Small intestine (tissue), 7 donors: ENCODE results near the gene RIPOR1. TPM values are rescaled to one million over a fixed set of nuclear protein-coding genes. Genes with fewer than 3 reads are reported as not detected.
A peak's percentile ranks its signal among the peaks of the same experiment; 100 is the strongest.
"Not testable (repeated sequence)": the region's sequence is repeated elsewhere in the genome, so short reads cannot be mapped to it uniquely, and the experiment has no call there.

Source experiments
- DNase-seq, 2 donors: peaks; one replicate each; pipeline versions ENCODE4 v3.0.0 to v3.0.0-alpha.2; 2013
- FAIRE-seq: peaks from 2 replicates; lab custom pipeline; 2012; peaks lifted over from hg19 to GRCh38; lab: Jason Lieb, UNC
- H3K27ac ChIP-seq, 3 donors: one replicate each; pipeline ENCODE4 v1.5.1; 2013; ENCODE audit warnings: low read length in 2 of 3, mild to moderate bottlenecking in 2 of 3, control low read depth in 1 of 3, inconsistent platforms in 1 of 3, low read depth in 1 of 3, moderate library complexity in 1 of 3
- H3K27me3 ChIP-seq, 3 donors: one replicate each; pipeline ENCODE4 v1.6.1; 2013; ENCODE audit warnings: low read length in 3 of 3, inconsistent platforms in 1 of 3; ENCODE audit not compliant: control insufficient read depth in 3 of 3, insufficient read depth in 3 of 3
- H3K36me3 ChIP-seq, 3 donors: one replicate each; pipeline ENCODE4 v1.6.1; 2013; ENCODE audit warnings: low read length in 3 of 3, inconsistent platforms in 1 of 3, low read depth in 1 of 3, mild to moderate bottlenecking in 1 of 3, moderate library complexity in 1 of 3; ENCODE audit not compliant: control insufficient read depth in 3 of 3, insufficient read depth in 2 of 3
- H3K4me1 ChIP-seq, 3 donors: one replicate each; pipeline ENCODE4 v1.6.1; 2013; ENCODE audit warnings: low read length in 2 of 3, inconsistent platforms in 1 of 3, low read depth in 1 of 3, mild to moderate bottlenecking in 1 of 3, moderate library complexity in 1 of 3; ENCODE audit not compliant: control insufficient read depth in 3 of 3, insufficient read depth in 2 of 3
- H3K4me3 ChIP-seq, 3 donors: one replicate each; pipeline ENCODE4 v1.5.1; 2013; ENCODE audit warnings: low read length in 3 of 3, control low read depth in 1 of 3, inconsistent platforms in 1 of 3, low read depth in 1 of 3, mild to moderate bottlenecking in 1 of 3, moderate library complexity in 1 of 3
- H3K9me3 ChIP-seq, 2 donors: one replicate each; pipeline ENCODE4 v1.6.1; 2013; ENCODE audit warnings: low read depth in 1 of 2, low read length in 1 of 2; ENCODE audit not compliant: control insufficient read depth in 2 of 2, insufficient read depth in 1 of 2
- WGBS, 3 donors: extraction: QIAGEN DNeasy Blood & Tissue Kit; methylation state at CpG; one replicate each; pipeline ENCODE4 v1.1.7; 2013; 5-methylcytosine and 5-hydroxymethylcytosine counted together
- polyA plus RNA-seq, 4 donors: library from polyadenylated mRNA; stranded (reverse) in 3 of 4; unstranded in 1 of 4; fragments of 200-250 nt in 3 of 4; fragments of 120-200 nt in 1 of 4; gene quantifications; one replicate each; pipeline versions ENCODE4 v1.2.1 to v1.2.3, GENCODE V29; 2013
- donor health status: healthy with polysubstance abuse.
- donor health status: control.
- donor health status: control.
- donor health status: Bipolar disorder and iron deficiency.
- donor health status: healthy.

RIPOR1 gene
- polyA plus RNA-seq, 4 donors: 2.9 to 19.1 (median 10.9) TPM

- no peak for FAIRE-seq
- Histone ChIP-seq H3K9me3 (no peaks in the 10 kb centered on the region), H3K36me3 (no peaks in the 10 kb centered on the region), H3K4me3 (no peak overlapping the region), H3K4me1 (peaks cover 0 to 14% (median 2%) of the 10 kb centered on the region in 3 donors), H3K27ac (peak overlapping the region in 1 of 3 donors; percentile 87), H3K27me3 (peaks cover 0 to 80% (median 4%) of the 10 kb centered on the region in 3 donors)
- DNase-seq: no peak
- 66 to 88% (median 70%) methylated on average over 4 of the region's 4 CpGs for WGBS, 3 donors
These were observed 2.6 kb downstream of the RIPOR1 start for GRCh38 chr16:67531247-67531646.

DNA sequence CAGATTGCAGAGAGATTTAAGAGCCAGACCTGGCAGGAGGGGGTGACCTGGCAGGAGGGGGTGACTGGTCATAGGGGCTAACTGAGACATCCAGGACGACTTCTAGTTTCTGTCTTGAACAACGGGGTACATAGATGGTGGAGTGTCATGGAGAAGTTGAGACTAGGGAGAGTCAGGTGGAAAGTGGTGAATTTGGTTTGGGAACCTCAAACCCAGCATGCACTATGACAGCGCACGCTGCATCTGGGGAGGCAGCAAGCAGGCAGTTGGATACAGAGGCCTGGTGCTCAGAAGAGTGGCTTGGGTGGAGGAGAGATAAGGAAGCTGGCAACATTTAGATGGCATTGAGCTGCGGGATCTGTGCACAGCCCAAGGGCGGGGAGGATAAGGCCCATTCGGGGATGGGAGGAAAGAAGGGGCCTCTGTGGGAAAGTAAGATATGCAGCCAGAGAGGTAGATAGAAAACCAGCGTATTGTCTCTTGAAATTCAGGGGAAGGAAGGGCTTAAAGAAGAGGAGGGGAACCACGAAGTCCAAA lies 4.5 kb downstream of the RIPOR1 start:
- H3K9me3 ChIP-seq: peaks cover 0 to 2% of the 10 kb centered on the region in 2 donors

GRCh38 chr16:67533987-67534386 lies 5.4 kb downstream of the RIPOR1 start:
- DNase-seq, H3K27ac ChIP-seq, H3K4me3 ChIP-seq, FAIRE-seq, H3K36me3 ChIP-seq, H3K9me3 ChIP-seq: not testable (repeated sequence)
- 78 to 89% (median 79%) methylated on average over 6 of the region's 6 CpGs for WGBS, 3 donors
- H3K27me3 ChIP-seq: peaks cover 0 to 89% (median 4%) of the 10 kb centered on the region in 3 donors
- H3K4me1 ChIP-seq: peaks cover 0 to 27% (median 2%) of the 10 kb centered on the region in 3 donors

More for the DNA sequence above, 4.5 kb downstream of the RIPOR1 start:
- Histone ChIP-seq H3K27ac (no peak overlapping the region), H3K4me3 (no peak overlapping the region), H3K27me3 (peaks cover 0 to 86% (median 4%) of the 10 kb centered on the region in 3 donors), H3K36me3 (no peaks in the 10 kb centered on the region), H3K4me1 (peaks cover 0 to 18% (median 2%) of the 10 kb centered on the region in 3 donors)
- FAIRE-seq (no peak), DNase-seq (no peak)
- 51 to 72% (median 56%) methylated on average over 9 of the region's 9 CpGs for WGBS, 3 donors

GRCh38 chr16:67534431-67534830 lies 5.8 kb downstream of the RIPOR1 start:
- Histone ChIP-seq H3K4me3 (no peak overlapping the region), H3K9me3 (peaks cover 0 to 2% of the 10 kb centered on the region in 2 donors), H3K27me3 (peaks cover 0 to 89% (median 3%) of the 10 kb centered on the region in 3 donors), H3K4me1 (peaks cover 0 to 28% (median 2%) of the 10 kb centered on the region in 3 donors), H3K27ac (no peak overlapping the region), H3K36me3 (peaks cover 0 to 6% (median 0%) of the 10 kb centered on the region in 3 donors)
- FAIRE-seq: no peak
- no peak for DNase-seq

GRCh38 chr16:67535201-67535600 lies 6.6 kb downstream of the RIPOR1 start:
- H3K9me3 ChIP-seq: peaks cover 0 to 2% of the 10 kb centered on the region in 2 donors
- peaks cover 0 to 89% (median 0%) of the 10 kb centered on the region in 3 donors for H3K27me3 ChIP-seq
- DNase-seq (no peak), FAIRE-seq (no peak)
- 71 to 91% (median 73%) methylated on average over 2 of the region's 2 CpGs for WGBS, 3 donors
- H3K4me3 ChIP-seq: no peak overlapping the region
- no peak overlapping the region for H3K27ac ChIP-seq
- peaks cover 0 to 26% (median 2%) of the 10 kb centered on the region in 3 donors for H3K4me1 ChIP-seq
- peaks cover 0 to 13% (median 2%) of the 10 kb centered on the region in 3 donors for H3K36me3 ChIP-seq

GRCh38 chr16:67537270-67537635 lies 8.6 kb downstream of the RIPOR1 start:
- Histone ChIP-seq H3K27me3 (peaks cover 0 to 69% (median 0%) of the 10 kb centered on the region in 3 donors), H3K9me3 (peaks cover 0 to 2% of the 10 kb centered on the region in 2 donors), H3K27ac (peak overlapping the region in 2 of 3 donors; percentile 16 to 84), H3K4me3 (peak overlapping the region; percentile 38 to 62 (median 49)), H3K36me3 (peaks cover 0 to 32% (median 2%) of the 10 kb centered on the region in 3 donors), H3K4me1 (peaks cover 0 to 26% (median 0%) of the 10 kb centered on the region in 3 donors)
- no peak for FAIRE-seq
- WGBS, 3 donors: 1% methylated on average over 26 to 32 of the region's 32 CpGs
- peak in 1 of 2 donors; percentile 60 for DNase-seq

DNA sequence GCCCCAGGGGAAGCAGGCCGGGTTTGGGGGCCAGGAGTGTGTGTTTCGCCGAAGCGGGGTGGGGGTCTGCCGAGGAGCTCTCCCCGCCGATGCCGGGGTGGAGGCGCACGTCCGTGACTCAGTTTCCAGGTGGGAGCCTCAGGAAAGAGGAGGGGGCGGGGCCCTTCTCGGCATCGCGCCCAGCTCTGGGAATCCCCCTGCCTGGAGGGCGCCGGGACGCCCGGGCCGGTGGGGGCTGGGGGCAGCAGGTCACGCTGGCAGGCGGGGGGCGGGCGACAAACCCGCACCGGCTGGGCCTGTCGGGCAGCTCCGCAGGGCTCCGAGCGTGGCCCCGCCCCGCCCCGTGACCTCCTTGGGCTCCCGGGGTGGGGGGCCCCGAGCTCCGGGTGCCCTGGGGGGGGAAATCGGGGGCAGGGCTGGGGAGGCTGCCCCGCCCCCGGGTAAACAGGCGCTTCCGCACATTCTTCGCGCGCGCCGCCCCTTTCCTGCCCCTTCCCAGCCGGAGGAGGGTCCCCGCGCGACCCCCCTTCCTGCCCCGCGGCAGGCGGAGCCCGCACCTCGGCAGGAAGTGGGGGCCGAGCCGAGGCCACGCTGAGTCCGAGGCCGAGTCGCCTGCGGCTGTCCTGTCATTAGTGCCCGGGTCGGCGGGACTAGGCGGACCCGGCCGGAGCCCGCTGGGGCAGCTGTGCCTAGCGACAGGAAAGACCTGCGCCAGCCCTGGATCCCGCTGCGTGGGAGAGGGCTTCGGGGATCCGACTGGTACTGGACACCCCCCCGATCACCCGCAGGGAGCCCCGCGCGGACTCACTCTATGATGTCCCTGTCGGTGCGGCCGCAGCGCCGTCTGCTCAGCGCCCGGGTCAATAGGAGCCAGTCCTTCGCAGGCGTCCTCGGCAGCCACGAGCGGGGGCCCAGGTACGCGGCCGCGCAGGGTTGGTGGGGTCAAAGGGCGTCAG lies 9.3 kb downstream of the RIPOR1 start:
- H3K4me1 ChIP-seq: peaks cover 0 to 26% (median 0%) of the 10 kb centered on the region in 3 donors
- peak overlapping the region in 2 of 3 donors; percentile 16 to 84 for H3K27ac ChIP-seq
- H3K27me3 ChIP-seq: peaks cover 0 to 63% (median 0%) of the 10 kb centered on the region in 3 donors
- FAIRE-seq (no peak), DNase-seq (peak in 1 of 2 donors; percentile 68)
- peaks cover 0 to 38% (median 2%) of the 10 kb centered on the region in 3 donors for H3K36me3 ChIP-seq
- 0 to 1% (median 1%) methylated on average over 38 to 97 of the region's 97 CpGs for WGBS, 3 donors
- peak overlapping the region; percentile 48 to 62 (median 49) for H3K4me3 ChIP-seq
- peaks cover 0 to 2% of the 10 kb centered on the region in 2 donors for H3K9me3 ChIP-seq

GRCh38 chr16:67538666-67539101 lies 10.1 kb downstream of the RIPOR1 start:
- Histone ChIP-seq H3K4me3 (peak overlapping the region; percentile 48 to 62 (median 49)), H3K27ac (no peak overlapping the region), H3K27me3 (peaks cover 0 to 56% (median 0%) of the 10 kb centered on the region in 3 donors), H3K9me3 (peaks cover 0 to 2% of the 10 kb centered on the region in 2 donors), H3K36me3 (peaks cover 0 to 46% (median 2%) of the 10 kb centered on the region in 3 donors), H3K4me1 (peaks cover 0 to 26% (median 0%) of the 10 kb centered on the region in 3 donors)
- no peak for FAIRE-seq
- DNase-seq: peak; percentile 43 to 52
- 8 to 38% (median 19%) methylated on average over 12 to 23 of the region's 23 CpGs for WGBS, 3 donors
